Esophagus muscularis mucosa (tissue), 4 donors: ENCODE measurements around the gene ZBTB32.

Experiments used
- CTCF ChIP-seq, 3 experiments: fragments of 200-600 bp in 2 of 3; fragments of 450-650 bp in 1 of 3; sonication (generic) in 2 of 3; IDR thresholded peaks; one replicate each; pipeline ENCODE4 v1.5.1; 2017 to 2019; ENCODE audit warnings: antibody characterized with exemption in 3 of 3, mild to moderate bottlenecking in 2 of 3, moderate library complexity in 1 of 3
- EP300 ChIP-seq: sonication (generic); formaldehyde crosslinking; IDR thresholded peaks from one replicate; pipeline ENCODE4 v1.6.1; 2017; ENCODE audit warnings: antibody characterized with exemption
- POLR2A ChIP-seq: fragments of 450-650 bp; IDR thresholded peaks from one replicate; pipeline ENCODE4 v1.6.1; 2017; ENCODE audit warnings: antibody characterized with exemption, moderate library complexity, mild to moderate bottlenecking, low read depth
- POLR2AphosphoS5 ChIP-seq, 2 donors: sonication (generic); formaldehyde crosslinking; IDR thresholded peaks; one replicate each; pipeline ENCODE4 v1.6.1; 2017; ENCODE audit warnings: antibody characterized with exemption in 2 of 2

- TF ChIP-seq POLR2A (no peak), CTCF (IDR thresholded peaks at IDR 0.05) (no peak), POLR2AphosphoS5 (IDR thresholded peaks at IDR 0.05) (no peak), EP300 (no peak)
Observed at GRCh38 chr19:35724560-35724959, 20.2 kb downstream of the ZBTB32 start.
